Bronchial epithelial cell (primary cell): ENCODE measurements around the gene FNIP1. TPM values are rescaled to one million over a fixed set of nuclear protein-coding genes. Genes with fewer than 3 reads are reported as not detected.
"Not testable (repeated sequence)": the region's sequence is repeated elsewhere in the genome, so short reads cannot be mapped to it uniquely, and the experiment has no call there.

Experiments used
- DNase-seq: peaks from one replicate; pipeline ENCODE4 v3.0.0-alpha.2; 2010; ENCODE audit warnings: low read depth
- FAIRE-seq: peaks from 2 replicates; lab custom pipeline; 2011; peaks lifted over from hg19 to GRCh38; lab: Jason Lieb, UNC
- H3K27me3 ChIP-seq: 2 replicates; pipeline ENCODE4 v1.5.1; 2011; ENCODE audit warnings: low read length; ENCODE audit not compliant: control insufficient read depth, insufficient read depth
- H3K36me3 ChIP-seq: 2 replicates; pipeline ENCODE4 v1.5.1; 2011; ENCODE audit warnings: low read length; ENCODE audit not compliant: control insufficient read depth, insufficient read depth
- H3K4me3 ChIP-seq: 2 replicates; pipeline ENCODE4 v1.5.1; 2011; ENCODE audit warnings: mild to moderate bottlenecking, low read depth, low read length, control low read depth
- CTCF ChIP-seq: IDR thresholded peaks from 2 replicates; pipeline ENCODE4 v1.5.1; 2011; ENCODE audit warnings: mild to moderate bottlenecking, moderate library complexity, low read length, control low read depth, inconsistent platforms; ENCODE audit not compliant: insufficient read depth, severe bottlenecking
- total RNA-seq: library from RNA; depleted of rRNA; stranded (reverse); fragments of >200 nt; gene quantifications from 2 replicates; pipeline ENCODE4 v1.2.1, GENCODE V29; 2014

FNIP1 gene
- total RNA-seq, 1 donor from 2014 or later: 45.0 TPM

- FAIRE-seq (no peak), DNase-seq (no peak)
- TF ChIP-seq CTCF: no peak
- H3K36me3 ChIP-seq: no peaks in the 10 kb centered on the region
- no peak overlapping the region for H3K4me3 ChIP-seq
- no peaks in the 10 kb centered on the region for H3K27me3 ChIP-seq
Observed at GRCh38 chr5:131735393-131735792, 61.4 kb downstream of the FNIP1 start.

- not testable (repeated sequence) for DNase-seq, H3K4me3 ChIP-seq, FAIRE-seq, H3K27me3 ChIP-seq, H3K36me3 ChIP-seq
Observed at GRCh38 chr5:131734939-131735338, 61.9 kb downstream of the FNIP1 start.

- H3K4me3 ChIP-seq, H3K27me3 ChIP-seq, FAIRE-seq, H3K36me3 ChIP-seq, DNase-seq: not testable (repeated sequence)
Observed at GRCh38 chr5:131729292-131729691, 67.5 kb downstream of the FNIP1 start.

GRCh38 chr5:131724089-131724488 lies 72.7 kb downstream of the FNIP1 start:
- not testable (repeated sequence) for H3K36me3 ChIP-seq, H3K4me3 ChIP-seq, DNase-seq, FAIRE-seq, H3K27me3 ChIP-seq

GRCh38 chr5:131720714-131721113 lies 76.1 kb downstream of the FNIP1 start:
- Histone ChIP-seq H3K4me3 (no peak overlapping the region), H3K36me3 (peaks cover 3% of the 10 kb centered on the region), H3K27me3 (no peaks in the 10 kb centered on the region)
- no peak for TF ChIP-seq CTCF
- FAIRE-seq: no peak
- no peak for DNase-seq

GRCh38 chr5:131719564-131719963 lies 77.3 kb downstream of the FNIP1 start:
- no peak for TF ChIP-seq CTCF
- no peak for DNase-seq
- Histone ChIP-seq H3K27me3 (no peaks in the 10 kb centered on the region), H3K36me3 (peaks cover 3% of the 10 kb centered on the region), H3K4me3 (no peak overlapping the region)
- no peak for FAIRE-seq

- Histone ChIP-seq H3K27me3 (no peaks in the 10 kb centered on the region), H3K36me3 (peaks cover 3% of the 10 kb centered on the region), H3K4me3 (no peak overlapping the region)
- DNase-seq: no peak
- FAIRE-seq: no peak
- TF ChIP-seq CTCF: no peak
Observed at GRCh38 chr5:131718487-131719014, 78.3 kb downstream of the FNIP1 start.

- not testable (repeated sequence) for H3K27me3 ChIP-seq, H3K4me3 ChIP-seq, H3K36me3 ChIP-seq, DNase-seq, FAIRE-seq
Observed at GRCh38 chr5:131717164-131717563, 79.7 kb downstream of the FNIP1 start.
